Measurements from ENCODE around the gene SHANK2. TPM values are rescaled to one million over a fixed set of nuclear protein-coding genes. Genes with fewer than 3 reads are reported as not detected.
A peak's percentile ranks its signal among the peaks of the same experiment; 100 is the strongest.

SHANK2 gene
- total RNA-seq, 1 donor from 2014 or later: 18.0 TPM

GRCh38 chr11:71269603-71270511, 17.5 kb upstream of the SHANK2 start:
- no peak for DNase-seq (ENCODE audit: low spot score)

- DNase-seq (ENCODE audit: low spot score): no peak
Observed at GRCh38 chr11:71268706-71269321, 16.4 kb upstream of the SHANK2 start.

- no peak for DNase-seq (ENCODE audit: low spot score)
Observed at GRCh38 chr11:71267807-71268421, 15.5 kb upstream of the SHANK2 start.

- DNase-seq (ENCODE audit: low spot score): peak; percentile 45
Observed at GRCh38 chr11:71266114-71266833, 13.9 kb upstream of the SHANK2 start.

GRCh38 chr11:71265559-71266092, 13.2 kb upstream of the SHANK2 start:
- DNase-seq (ENCODE audit: low spot score): no peak

- no peak for DNase-seq (ENCODE audit: low spot score)
Observed at GRCh38 chr11:71263386-71263785, 11.0 kb upstream of the SHANK2 start.

- no peak for DNase-seq (ENCODE audit: low spot score)
Observed at GRCh38 chr11:71255800-71256479, 3.6 kb upstream of the SHANK2 start.

GRCh38 chr11:71255323-71255722, 2.9 kb upstream of the SHANK2 start:
- DNase-seq (ENCODE audit: low spot score): no peak

- no peak for DNase-seq (ENCODE audit: low spot score)
Observed at GRCh38 chr11:71253794-71254193, 1.4 kb upstream of the SHANK2 start.

- peak; percentile 56 for DNase-seq (ENCODE audit: low spot score)
Observed at GRCh38 chr11:71252770-71253730, 673 bp upstream of the SHANK2 start.

- DNase-seq (ENCODE audit: low spot score): no peak
Observed at GRCh38 chr11:71251761-71252268, 562 bp downstream of the SHANK2 start.

- DNase-seq (ENCODE audit: low spot score): no peak
Observed at GRCh38 chr11:71251151-71251721, 1.1 kb downstream of the SHANK2 start.

GRCh38 chr11:71250523-71251150, 1.7 kb downstream of the SHANK2 start:
- DNase-seq (ENCODE audit: low spot score): no peak

GRCh38 chr11:71249301-71249700, 3.1 kb downstream of the SHANK2 start:
- no peak for DNase-seq (ENCODE audit: low spot score)

- no peak for DNase-seq (ENCODE audit: low spot score)
Observed at GRCh38 chr11:71248656-71249055, 3.7 kb downstream of the SHANK2 start.

GRCh38 chr11:71248251-71248570, 4.2 kb downstream of the SHANK2 start:
- DNase-seq (ENCODE audit: low spot score): no peak

- DNase-seq (ENCODE audit: low spot score): no peak
Observed at GRCh38 chr11:71247551-71248250, 4.7 kb downstream of the SHANK2 start.

- no peak for DNase-seq (ENCODE audit: low spot score)
Observed at GRCh38 chr11:71246559-71246958, 5.8 kb downstream of the SHANK2 start.
